Activated T-helper 1 cell treated with anti-CD3 and anti-CD28 coated beads, Interleukin-2, amount 50 U/mL, for 16 hours (primary cell): ENCODE measurements around the gene PLCB1.
"Not testable (repeated sequence)": the region's sequence is repeated elsewhere in the genome, so short reads cannot be mapped to it uniquely, and the experiment has no call there.

Experiments
- DNase-seq, 2 donors: peaks; one replicate each; pipeline ENCODE4 v3.0.0-alpha.2; 2020; ENCODE audit warnings: low read depth in 1 of 2, low spot score in 1 of 2

Gene PLCB1

DNA sequence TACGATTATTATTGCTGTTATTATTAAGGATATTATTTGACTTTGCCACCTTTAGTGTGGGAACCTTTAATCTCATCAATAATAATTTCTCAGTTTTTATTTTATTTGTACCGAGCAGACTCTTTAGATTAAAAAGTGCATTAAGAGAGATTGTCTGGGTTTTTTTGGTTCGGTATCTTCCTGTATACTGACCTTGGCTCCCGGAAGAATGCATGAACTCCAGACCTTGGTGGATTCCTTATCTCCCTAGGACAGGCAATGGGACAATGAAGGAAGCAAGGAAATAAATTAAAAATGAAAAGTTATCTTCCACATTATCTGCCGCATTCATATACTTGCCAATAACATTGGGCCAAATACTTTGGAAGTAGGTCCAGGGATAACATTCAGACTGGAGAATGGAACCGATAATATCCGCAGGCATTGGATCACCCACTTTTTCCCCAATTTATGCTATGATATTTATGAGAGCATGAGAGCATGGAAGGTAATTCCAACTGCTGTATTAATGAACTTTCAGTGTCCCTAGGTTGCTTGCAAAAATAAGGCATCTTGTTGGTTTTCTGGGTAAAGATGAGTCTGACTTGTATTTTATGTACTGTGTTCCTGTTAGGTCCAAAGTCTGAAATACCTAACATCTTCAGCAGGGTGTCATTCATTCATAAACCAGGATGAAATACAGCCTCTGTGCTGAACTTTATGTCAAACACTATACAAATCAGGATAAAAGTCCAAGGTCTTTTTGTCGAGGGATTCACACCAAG is 232.1 kb downstream of the PLCB1 start:
- DNase-seq, result no peak

DNA sequence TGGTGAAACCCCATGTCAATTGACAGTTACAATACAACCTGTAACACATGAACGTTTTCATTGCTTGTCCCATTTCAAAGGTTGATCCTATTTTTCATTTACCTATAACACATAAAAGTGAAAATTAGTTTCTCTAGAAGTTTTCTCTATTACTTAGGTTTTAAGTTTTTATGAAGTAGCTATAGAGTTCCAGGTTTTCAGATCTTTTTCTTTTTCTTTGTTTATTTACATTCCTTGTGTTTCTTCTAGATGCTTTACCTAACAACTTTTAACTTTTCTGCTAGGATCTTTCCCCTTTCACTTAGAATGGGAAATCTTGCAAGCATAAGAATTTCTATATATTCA is 232.6 kb downstream of the PLCB1 start:
- DNase-seq, result no peak

DNA sequence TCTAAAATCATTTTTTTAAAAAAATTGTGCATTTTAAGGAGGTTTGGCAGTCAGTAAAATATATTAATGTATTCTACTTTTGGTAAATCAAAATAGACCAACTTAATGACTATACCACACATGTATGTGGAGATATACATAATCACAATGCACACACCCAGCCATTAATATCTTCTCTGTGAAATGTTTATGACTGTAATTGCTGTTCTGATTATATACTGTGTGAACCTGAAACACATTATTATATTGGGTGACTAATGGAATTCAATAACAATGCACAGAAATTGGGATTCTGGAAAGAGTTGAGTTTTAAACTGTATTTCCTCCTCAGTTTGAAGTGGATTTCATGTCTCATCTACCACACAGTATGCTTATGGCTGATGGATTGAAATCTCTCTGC is 233.6 kb downstream of the PLCB1 start:
- no peak for DNase-seq

DNA sequence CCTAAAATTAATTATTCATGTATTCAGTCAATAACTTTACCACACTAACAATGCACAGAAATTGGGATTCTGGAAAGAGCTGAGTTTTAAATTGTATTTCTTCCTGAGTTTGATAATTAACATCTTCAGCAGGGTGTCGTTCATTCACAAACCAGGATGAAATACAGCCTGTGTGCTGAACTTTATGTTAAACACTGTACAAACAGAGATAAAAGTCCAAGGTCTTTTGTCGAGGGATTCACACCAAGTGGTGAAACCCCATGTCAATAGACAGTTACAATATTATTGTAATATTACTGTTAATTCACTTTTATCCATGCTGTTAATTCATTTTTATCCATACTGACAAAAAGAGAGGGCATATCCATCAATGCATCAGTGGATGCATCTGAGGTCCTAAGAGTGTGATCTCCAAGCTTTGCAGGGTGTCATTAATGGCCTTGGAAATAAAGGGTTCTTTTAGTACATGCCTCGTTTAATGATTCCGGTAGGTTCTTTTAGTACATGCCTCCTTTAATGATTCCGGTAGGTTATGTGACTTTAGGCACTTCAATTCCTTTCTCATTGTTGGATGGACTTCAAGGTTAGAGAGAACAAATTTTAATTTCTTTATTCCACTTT is 234.3 kb downstream of the PLCB1 start:
- DNase-seq, result no peak

DNA sequence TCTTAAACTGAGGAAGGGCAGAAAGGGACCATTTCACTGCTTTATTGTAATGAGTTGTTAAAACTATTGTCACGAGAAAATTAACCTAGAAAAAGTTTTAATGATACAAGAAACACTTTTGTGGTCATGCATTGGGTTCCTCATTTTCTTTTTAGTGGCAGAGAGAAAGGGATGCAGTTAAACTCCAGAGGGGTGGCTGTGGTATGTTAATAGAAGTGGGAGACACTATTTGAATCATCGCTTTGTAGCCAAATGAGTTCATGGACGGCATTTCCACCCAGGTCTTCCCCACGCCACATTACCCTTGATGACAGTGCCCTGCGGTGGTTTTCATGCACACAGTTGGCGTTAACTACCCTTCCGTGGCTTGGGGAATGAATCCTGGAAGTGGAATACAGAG is 235.6 kb downstream of the PLCB1 start:
- no peak for DNase-seq

DNA sequence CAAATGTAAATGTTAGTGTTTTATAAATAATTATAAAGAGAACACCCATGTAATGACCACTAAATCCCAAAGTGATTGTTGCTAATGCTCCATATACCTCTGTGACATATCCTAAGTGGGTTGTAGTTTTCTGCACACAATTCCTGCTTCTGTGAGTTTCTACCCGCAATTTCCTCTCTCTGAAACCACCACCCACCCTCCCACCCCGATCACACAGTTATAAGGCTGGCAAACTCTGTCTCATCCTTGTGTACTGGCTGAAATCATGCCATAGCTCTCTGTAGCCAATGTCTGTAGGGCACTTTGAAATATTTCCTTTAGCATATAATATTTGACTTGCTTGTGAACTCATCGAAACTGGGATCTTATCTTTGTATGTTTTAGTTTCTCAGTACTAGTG is 236.6 kb downstream of the PLCB1 start:
- DNase-seq, result no peak

DNA sequence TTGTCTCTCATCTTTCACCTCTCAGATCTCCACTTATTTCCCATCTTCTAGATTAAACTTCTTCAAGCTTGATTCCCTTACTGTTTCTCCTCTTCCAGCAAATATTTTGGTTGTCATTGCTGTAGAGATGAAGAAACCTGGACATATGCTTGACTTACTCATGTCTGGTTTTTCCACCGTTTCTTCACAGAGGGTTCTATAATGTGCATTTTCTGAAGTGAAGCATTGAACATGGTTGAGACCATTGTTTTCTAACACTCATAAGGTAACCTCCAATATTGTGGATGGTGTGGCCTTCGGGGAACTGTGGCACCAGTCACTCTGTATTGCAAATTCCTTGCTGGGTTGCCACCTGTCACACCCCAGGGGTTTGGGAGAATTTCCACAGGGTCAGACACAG is 237.2 kb downstream of the PLCB1 start:
- DNase-seq, result no peak

DNA sequence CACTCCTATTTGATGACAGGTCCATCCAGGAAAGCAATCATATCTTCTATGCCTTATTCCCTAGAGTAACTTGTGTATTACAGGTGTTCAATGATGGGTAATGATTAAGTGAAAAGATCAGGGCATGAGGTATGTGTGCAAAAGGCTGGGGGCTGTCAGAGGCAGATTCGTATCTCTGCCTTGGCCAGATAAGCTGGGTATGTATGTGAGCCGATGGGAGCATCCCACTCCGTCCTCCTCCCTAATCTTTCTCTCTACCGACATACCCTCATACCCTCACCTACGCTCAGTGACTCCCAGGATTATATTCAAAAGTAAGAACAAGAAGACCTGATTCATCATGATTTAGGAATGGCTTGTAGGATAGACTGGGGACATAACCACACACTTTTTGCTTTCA is 238.7 kb downstream of the PLCB1 start:
- no peak for DNase-seq

DNA sequence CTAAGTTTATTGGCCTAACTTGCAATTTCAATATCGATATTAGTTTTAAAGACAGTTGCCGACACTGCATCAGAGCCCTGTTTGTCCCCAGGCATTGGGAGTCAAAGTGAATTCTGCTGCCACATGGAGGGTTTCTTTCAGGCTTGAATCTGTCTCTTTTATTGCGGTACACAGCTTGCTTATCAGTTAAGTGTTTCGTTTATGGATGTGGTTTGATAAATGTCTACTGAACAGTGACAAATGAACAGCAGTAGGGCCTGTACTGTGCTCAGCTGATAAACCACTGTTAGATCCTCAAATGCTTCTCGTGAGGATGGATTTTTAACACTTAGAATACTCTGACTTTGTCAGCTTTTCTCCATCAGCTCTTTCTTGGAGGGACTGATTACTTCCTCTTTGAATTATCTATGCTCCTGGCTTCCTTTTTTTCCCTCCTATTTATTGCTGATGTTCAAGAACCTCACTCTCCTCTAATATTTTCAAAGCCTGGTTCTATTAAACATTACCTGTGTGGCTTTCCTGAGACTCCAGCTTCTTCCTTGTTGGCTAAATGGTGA is 240.8 kb downstream of the PLCB1 start:
- DNase-seq, result no peak

DNA sequence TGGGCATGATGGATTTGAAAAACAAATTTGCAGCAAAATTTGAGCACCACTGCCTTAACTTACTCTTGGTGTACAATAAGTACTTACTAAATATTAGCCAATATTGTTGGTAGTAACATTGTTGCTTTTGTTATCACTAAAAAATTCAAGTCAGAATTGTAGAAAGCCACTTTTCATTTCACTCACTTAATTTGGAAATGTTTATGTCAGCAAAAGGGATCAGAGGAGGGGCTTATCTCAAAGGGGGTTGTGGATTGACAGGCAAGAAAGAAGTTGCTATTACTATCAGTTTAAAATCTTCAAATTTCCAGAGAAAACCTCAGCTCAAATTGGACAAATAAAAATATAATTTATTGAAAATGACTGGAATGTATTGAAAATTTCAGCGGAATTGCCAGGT is 241.5 kb downstream of the PLCB1 start:
- no peak for DNase-seq

DNA sequence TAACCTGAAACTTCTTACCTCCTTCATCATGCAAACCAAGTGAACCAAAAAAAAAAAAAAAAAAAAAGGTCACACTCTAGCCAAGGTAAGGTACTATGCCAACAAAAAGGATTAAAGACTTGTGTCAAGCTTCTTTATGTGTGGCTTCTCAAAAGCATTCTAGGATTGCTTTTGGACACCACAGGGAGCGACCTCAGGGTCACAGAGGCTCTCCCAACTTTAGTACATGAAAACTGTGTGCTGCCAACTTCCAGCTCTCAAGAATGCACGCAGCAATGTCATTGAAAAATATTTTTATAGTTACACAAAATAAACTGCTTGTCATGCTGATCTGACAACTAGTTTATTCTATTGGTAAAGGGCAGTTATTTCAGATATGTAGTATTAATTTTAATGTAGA is 243.8 kb downstream of the PLCB1 start:
- DNase-seq, result no peak

DNA sequence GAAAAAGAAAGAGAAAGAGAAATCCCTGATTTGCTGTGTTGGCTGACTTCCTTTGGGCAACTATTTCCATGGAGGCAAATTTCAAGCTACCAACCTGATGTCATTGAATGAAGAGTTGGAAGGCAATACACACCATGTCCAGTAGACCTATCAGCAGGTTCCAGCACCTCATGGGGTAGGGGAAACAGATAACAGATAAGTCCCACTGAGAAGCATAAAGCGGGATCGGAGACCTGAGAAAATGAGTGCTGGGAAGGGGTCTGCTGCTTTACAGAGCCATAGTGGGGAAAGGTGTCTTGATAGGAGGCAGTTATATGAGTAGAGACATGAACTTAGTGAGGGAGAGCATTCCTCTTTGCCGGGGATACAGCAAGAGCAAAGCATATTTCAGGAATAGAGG is 244.9 kb downstream of the PLCB1 start:
- no peak for DNase-seq

DNA sequence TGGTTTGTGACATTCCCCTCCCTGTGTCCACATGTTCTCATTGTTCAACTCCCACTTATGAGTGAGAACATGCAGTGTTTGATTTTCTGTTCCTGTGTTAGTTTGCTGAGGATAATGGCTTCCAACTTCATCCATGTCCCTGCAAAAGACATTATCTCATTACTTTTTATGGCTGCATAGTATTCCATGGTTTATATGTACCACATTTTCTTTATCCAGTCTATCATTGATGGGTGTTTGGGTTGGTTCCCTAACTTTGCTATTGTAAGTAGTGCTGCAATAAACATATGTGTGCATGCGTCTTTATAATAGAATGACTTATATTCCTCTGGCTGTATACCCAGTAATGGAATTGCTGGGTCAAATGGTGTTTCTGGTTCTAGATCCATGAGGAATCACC is 247.1 kb downstream of the PLCB1 start:
- DNase-seq, result not testable (repeated sequence)

DNA sequence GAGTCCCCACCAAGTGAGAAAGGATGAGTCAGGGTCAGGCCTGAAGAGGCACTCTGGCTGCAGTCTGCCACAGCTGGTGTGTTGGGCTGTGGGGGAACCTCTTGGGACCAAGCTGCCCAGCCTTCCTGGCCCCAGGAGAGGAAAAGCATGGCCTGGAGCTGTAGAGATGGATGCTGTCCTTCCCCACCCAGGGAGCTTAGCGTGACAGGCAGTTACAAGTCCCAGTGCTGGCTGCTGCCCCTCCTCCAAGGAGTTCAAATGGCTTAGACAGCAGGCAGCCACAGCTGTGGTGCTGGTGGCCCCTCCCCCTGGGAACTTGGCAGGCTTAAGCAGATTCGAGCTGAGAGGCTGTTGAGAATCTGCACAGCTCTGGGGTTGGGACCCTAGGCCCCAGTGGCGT is 253.2 kb downstream of the PLCB1 start:
- DNase-seq, result no peak

DNA sequence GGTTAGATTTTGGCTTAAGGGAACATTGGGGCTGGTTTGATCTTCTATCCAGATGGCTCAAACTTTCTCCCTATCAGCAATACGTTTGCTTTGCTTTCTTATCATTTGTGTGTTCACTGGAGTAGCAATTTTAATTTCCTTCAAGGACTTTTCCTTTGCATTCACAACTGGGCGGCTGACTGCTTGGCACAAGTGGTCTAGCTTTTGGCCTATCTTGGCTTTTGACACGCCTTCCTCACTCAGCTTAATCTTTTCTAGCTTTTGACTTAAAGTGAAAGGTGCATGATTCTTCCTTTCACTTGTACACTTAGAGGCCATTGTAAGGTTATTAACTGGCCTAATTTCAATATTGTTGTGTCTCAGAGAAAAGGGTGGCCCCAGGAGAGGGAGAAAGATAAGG is 254.9 kb downstream of the PLCB1 start:
- DNase-seq, result no peak

DNA sequence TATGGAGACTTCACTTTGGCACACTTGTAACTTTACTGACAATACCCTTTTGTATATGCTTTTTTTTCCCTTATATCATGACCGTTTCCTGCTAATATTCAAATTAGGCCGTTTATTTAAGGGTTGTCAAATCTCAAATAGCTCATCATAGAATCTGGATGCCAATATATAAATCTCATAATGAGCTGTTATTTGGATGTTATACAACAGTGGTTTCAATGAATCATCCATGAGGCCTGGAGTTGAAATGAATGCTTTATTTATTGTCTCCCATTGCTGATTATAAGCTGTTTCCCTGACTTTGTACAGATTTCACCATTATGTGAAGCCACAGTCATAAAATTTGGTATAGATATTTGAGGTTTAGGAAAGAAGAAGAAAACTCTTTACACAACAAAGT is 256.1 kb downstream of the PLCB1 start:
- DNase-seq, result no peak

DNA sequence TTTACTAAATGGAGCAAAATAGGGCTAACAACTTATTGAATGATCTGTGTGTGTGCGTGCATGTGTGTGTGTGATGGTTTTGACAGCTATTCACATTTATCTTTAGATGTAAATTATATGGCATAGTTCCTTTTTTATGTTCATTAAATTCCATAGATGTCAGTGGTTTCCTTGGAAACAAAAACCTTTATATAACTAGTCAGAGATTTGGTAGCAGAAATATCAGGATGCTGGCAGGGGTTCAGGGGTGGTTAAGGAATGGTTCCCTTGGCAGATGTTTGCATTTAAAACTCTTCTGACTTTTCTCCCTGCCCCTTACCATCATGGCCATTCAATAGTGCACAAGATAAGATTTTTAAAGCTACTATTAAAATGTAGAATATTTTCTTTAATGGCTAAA is 256.6 kb downstream of the PLCB1 start:
- no peak for DNase-seq

DNA sequence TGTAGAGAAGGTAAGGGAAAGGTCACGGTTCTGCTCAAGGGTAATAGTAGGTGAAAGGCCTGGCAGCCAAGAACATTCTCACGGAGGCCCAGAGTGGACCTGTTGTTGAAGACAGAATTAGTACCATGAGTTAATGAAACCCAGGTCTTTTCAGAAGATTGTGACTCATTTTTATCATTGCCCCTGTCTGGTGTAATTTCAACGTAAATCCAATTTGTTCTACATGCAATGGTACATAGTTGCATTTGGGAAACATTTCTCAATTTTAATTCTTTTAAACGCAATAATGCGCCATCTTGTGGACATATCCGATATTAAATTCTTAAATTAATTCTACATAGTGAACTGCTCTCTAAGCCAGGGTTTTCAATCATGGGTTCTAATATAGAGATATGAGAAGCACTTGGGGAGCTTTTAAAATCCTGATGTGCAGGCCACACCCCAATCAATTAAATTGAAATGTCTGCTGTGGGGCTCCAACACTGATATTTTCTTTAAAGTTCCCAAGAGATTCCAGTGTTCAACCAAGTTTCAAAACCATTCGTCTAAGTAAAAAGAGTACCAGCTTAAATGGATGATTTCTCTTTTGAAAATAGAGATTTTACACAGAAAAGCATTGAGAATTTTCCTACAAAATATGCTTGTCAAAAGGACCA is 257.4 kb downstream of the PLCB1 start:
- no peak for DNase-seq

DNA sequence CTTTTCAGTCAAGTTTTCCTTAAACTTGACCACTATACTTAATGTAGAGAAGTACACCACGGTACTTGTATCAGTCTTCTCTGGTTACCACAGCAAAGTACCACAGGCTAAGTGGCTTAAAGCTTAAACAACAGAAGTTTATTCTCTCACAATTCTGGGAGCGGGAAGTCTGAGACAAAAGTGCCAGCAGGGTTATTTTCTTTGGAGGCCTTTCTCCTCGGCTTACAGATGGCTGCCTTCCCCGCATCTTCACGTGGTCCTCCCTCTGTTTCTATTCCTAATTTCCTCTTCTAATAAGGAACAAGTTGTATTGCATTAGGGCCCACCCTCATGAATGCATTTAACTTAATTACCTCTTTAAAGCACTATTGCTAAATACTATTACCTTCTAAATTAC is 258.0 kb downstream of the PLCB1 start:
- DNase-seq, result no peak

DNA sequence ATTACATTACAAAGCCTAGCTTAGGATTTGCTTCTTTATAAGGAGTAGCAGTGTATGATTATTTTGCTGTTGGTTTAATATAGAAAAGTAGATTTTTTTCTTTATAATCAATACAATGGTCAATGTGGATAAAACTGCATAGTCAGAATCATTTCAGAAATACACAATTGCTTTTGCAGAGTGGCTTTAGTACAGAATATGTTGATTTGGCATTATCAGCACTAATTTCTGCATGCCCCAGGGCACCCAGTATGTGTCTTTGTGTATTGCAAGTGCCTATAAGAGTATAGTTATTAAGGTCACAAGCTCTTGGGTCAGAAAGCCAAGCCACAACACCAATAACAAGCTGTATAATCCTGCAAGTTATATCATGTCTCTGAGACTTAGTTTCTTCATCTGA is 258.4 kb downstream of the PLCB1 start:
- DNase-seq, result no peak

DNA sequence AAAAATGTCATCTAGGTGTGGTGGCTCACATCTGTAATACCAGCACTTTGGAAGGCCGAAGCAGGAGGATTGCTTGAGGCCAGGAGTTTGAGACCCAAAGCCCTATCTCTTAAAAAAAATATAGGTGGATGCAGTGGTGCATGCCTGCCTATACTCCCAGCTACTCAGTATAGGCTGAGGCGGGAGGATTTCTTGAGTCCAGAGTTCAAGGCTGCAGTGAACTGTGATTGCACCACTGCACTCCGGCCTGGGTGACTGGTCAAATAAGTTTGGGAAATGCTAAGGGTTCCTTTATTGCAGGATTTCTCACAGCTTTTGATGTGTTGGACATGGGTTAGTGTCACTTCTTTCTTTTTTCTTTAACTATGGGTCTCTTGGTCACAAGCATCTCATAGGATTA is 261.3 kb downstream of the PLCB1 start:
- DNase-seq, result no peak

DNA sequence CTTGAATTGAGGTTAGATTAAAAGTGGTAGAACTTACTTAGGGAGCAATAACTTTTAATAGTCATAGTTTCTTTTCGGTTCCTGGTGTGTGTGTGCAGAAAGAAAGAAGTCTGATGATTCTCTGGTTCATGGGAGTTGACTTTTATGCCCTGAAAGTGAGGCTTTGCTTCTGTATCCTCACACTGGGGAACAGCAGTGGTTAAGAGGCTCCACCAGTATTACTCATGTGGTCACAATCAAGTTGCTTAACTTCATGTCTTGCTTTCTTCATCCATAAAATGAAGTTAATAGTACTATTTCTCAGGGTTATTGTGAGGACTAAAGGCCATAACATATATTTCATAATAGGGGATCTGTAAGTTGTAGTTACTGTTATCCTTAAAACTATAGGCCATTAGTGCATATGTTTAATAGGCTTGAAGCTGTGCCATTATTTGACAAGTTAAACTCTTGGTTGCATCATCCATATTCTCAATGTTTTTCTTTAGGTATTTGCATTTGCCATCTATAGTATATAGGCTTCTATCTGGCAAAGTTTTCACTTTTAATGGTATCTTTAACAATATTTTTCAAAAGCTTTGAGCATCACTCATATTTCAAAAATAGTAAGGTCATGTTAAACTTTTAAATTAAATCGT is 262.4 kb downstream of the PLCB1 start:
- no peak for DNase-seq
